ENCODE measurements around the gene CLCN2.

CLCN2 gene

GRCh38 chr3:184384856-184385422, 23.5 kb upstream of the CLCN2 start:
- TF ChIP-seq GATA2 (IDR thresholded peaks at IDR 0.05; ENCODE audit: low read depth, low read length): no peak
- no peak for TF ChIP-seq GATA3 (IDR thresholded peaks at IDR 0.05; ENCODE audit: low read depth, low read length)

- TF ChIP-seq GATA2 (IDR thresholded peaks at IDR 0.05; ENCODE audit: low read depth, low read length) (no peak), GATA3 (IDR thresholded peaks at IDR 0.05; ENCODE audit: low read depth, low read length) (no peak)
These were observed 22.9 kb upstream of the CLCN2 start for GRCh38 chr3:184384342-184384741.

GRCh38 chr3:184383033-184383740, 21.8 kb upstream of the CLCN2 start:
- TF ChIP-seq GATA3 (IDR thresholded peaks at IDR 0.05; ENCODE audit: low read depth, low read length): no peak
- no peak for TF ChIP-seq GATA2 (IDR thresholded peaks at IDR 0.05; ENCODE audit: low read depth, low read length)

- TF ChIP-seq GATA3 (IDR thresholded peaks at IDR 0.05; ENCODE audit: low read depth, low read length) (no peak), GATA2 (IDR thresholded peaks at IDR 0.05; ENCODE audit: low read depth, low read length) (no peak)
These were observed 21.1 kb upstream of the CLCN2 start for GRCh38 chr3:184382326-184383032.

- no peak for TF ChIP-seq GATA2 (IDR thresholded peaks at IDR 0.05; ENCODE audit: low read depth, low read length)
- TF ChIP-seq GATA3 (IDR thresholded peaks at IDR 0.05; ENCODE audit: low read depth, low read length): no peak
These were observed 20.1 kb upstream of the CLCN2 start for GRCh38 chr3:184381261-184382224.

- TF ChIP-seq GATA3 (IDR thresholded peaks at IDR 0.05; ENCODE audit: low read depth, low read length) (no peak), GATA2 (IDR thresholded peaks at IDR 0.05; ENCODE audit: low read depth, low read length) (no peak)
These were observed 19.3 kb upstream of the CLCN2 start for GRCh38 chr3:184380627-184381260.

- TF ChIP-seq GATA3 (IDR thresholded peaks at IDR 0.05; ENCODE audit: low read depth, low read length) (no peak), GATA2 (IDR thresholded peaks at IDR 0.05; ENCODE audit: low read depth, low read length) (no peak)
These were observed 18.8 kb upstream of the CLCN2 start for GRCh38 chr3:184380185-184380626.

- no peak for TF ChIP-seq GATA2 (IDR thresholded peaks at IDR 0.05; ENCODE audit: low read depth, low read length)
- TF ChIP-seq GATA3 (IDR thresholded peaks at IDR 0.05; ENCODE audit: low read depth, low read length): no peak
These were observed 18.2 kb upstream of the CLCN2 start, which contains the start of gene CHRD for GRCh38 chr3:184379358-184380184. Gene CHRD (plus strand): TSS chr3:184380054. CDS start chr3:184380319, 265 bp downstream.

GRCh38 chr3:184378651-184379357, 17.4 kb upstream of the CLCN2 start:
- TF ChIP-seq GATA3 (IDR thresholded peaks at IDR 0.05; ENCODE audit: low read depth, low read length): no peak
- TF ChIP-seq GATA2 (IDR thresholded peaks at IDR 0.05; ENCODE audit: low read depth, low read length): no peak

GRCh38 chr3:184377882-184378445, 16.6 kb upstream of the CLCN2 start, which contains the start of gene THPO:
Gene THPO (minus strand): TSS chr3:184378207. CDS start chr3:184376259, 1,948 bp downstream.
- TF ChIP-seq GATA3 (IDR thresholded peaks at IDR 0.05; ENCODE audit: low read depth, low read length) (no peak), GATA2 (IDR thresholded peaks at IDR 0.05; ENCODE audit: low read depth, low read length) (no peak)

GRCh38 chr3:184377374-184377773, 16.0 kb upstream of the CLCN2 start:
- TF ChIP-seq GATA2 (IDR thresholded peaks at IDR 0.05; ENCODE audit: low read depth, low read length) (no peak), GATA3 (IDR thresholded peaks at IDR 0.05; ENCODE audit: low read depth, low read length) (no peak)
